GM12874 (cell line): ENCODE data around the gene UCP3.

Experiments
- CTCF ChIP-seq: IDR thresholded peaks from 2 replicates; pipeline ENCODE4 v1.5.1; 2011; ENCODE audit warnings: low read depth, mild to moderate bottlenecking, control low read depth, low read length, moderate library complexity; ENCODE audit not compliant: insufficient read depth

The UCP3 gene

GRCh38 chr11:74015919-74016684 is 7.2 kb upstream of the UCP3 start:
- TF ChIP-seq CTCF = no peak

- no peak for TF ChIP-seq CTCF
These were observed 6.0 kb upstream of the UCP3 start for GRCh38 chr11:74014880-74015279.

GRCh38 chr11:74013141-74013540 is 4.3 kb upstream of the UCP3 start:
- no peak for TF ChIP-seq CTCF

GRCh38 chr11:74012074-74012809 is 3.4 kb upstream of the UCP3 start:
- no peak for TF ChIP-seq CTCF

GRCh38 chr11:74011360-74012073 is 2.6 kb upstream of the UCP3 start:
- TF ChIP-seq CTCF = no peak

GRCh38 chr11:74010306-74011300 is 1.7 kb upstream of the UCP3 start:
- TF ChIP-seq CTCF = no peak
